K562 (cell line): ENCODE data around the gene SLC16A4.

Experiments used
- ATF7 ChIP-seq: fragments of 450-650 bp; IDR thresholded peaks from 2 replicates; pipeline ENCODE4 v1.7.1; 2014; ENCODE audit warnings: mild to moderate bottlenecking, moderate library complexity
- BRCA1 ChIP-seq, 2 experiments: fragments of 450-650 bp in 1 of 2; sonication (generic) in 1 of 2; formaldehyde crosslinking in 1 of 2; IDR thresholded peaks; 2 replicates each; pipeline versions ENCODE4 v1.5.0 to v1.6.1; 2017 to 2020; ENCODE audit warnings: mild to moderate bottlenecking in 1 of 2, missing genetic modification reagents in 1 of 2
- ELF4 ChIP-seq: fragments of 450-650 bp; formaldehyde crosslinking; IDR thresholded peaks from 2 replicates; pipeline ENCODE4 v1.4.0; 2022; ENCODE audit warnings: missing genetic modification characterization
- ESRRA ChIP-seq: fragments of 450-650 bp; IDR thresholded peaks from 2 replicates; pipeline ENCODE4 v1.6.1; 2014; ENCODE audit warnings: low read depth, mild to moderate bottlenecking, moderate library complexity, borderline replicate concordance
- MTF1 ChIP-seq: fragments of 250-450 bp; sonication (Bioruptor Pico); IDR thresholded peaks from 2 replicates; pipeline ENCODE4 v1.9.0; 2021; ENCODE audit warnings: moderate library complexity, mild to moderate bottlenecking, inconsistent platforms, borderline replicate concordance
- PRDM10 ChIP-seq: fragments of 450-650 bp; IDR thresholded peaks from 2 replicates; pipeline ENCODE4 v1.6.1; 2018; ENCODE audit not compliant: partially characterized antibody
- REST ChIP-seq, 2 experiments: fragments of 450-650 bp; formaldehyde crosslinking in 1 of 2; IDR thresholded peaks; 2 replicates each; pipeline versions ENCODE4 v1.4.0 to v1.6.1; 2014 to 2020; ENCODE audit warnings: mild to moderate bottlenecking in 2 of 2, borderline replicate concordance in 1 of 2, low read depth in 1 of 2
- SMARCC2 ChIP-seq: fragments of 450-650 bp; IDR thresholded peaks from 2 replicates; pipeline ENCODE4 v1.6.1; 2017; ENCODE audit warnings: antibody characterized with exemption, moderate library complexity, mild to moderate bottlenecking, low read depth
- STAT5B ChIP-seq: fragments of 250-450 bp; sonication (Bioruptor Pico); IDR thresholded peaks from 2 replicates; pipeline ENCODE4 v1.8.0; 2021; ENCODE audit warnings: mild to moderate bottlenecking, inconsistent platforms
- XRCC3 ChIP-seq: fragments of 450-650 bp; IDR thresholded peaks from 2 replicates; pipeline ENCODE4 v1.6.1; 2017; ENCODE audit warnings: mild to moderate bottlenecking, moderate library complexity
- TF ChIP-seq, protein P1 (sequence below), 2 experiments: fragments of 450-650 bp; IDR thresholded peaks; 2 replicates each; pipeline ENCODE4 v1.6.1; 2016

GRCh38 chr1:110438893-110439292 is 48.1 kb upstream of the SLC16A4 start:
- TF ChIP-seq STAT5B (CRISPR knock-in tag) (no peak), PRDM10 (no peak), MTF1 (CRISPR knock-in tag) (no peak), BRCA1 (IDR thresholded peaks at IDR 0.05) (no peak), BRCA1 (CRISPR knock-in tag; IDR thresholded peaks at IDR 0.05) (no peak), ESRRA (peak; percentile 37; the same call in 1 of the 2 replicates), ATF7 (0 out of 2 replicates have a peak, but pooled peaks have one; percentile 26), REST (IDR thresholded peaks at IDR 0.05; ENCODE audit: borderline replicate concordance) (no peak), REST (CRISPR knock-in tag; IDR thresholded peaks at IDR 0.05; ENCODE audit: low read depth) (no peak), ELF4 (CRISPR knock-in tag) (peak; percentile 37; the same call in 1 of the 2 replicates), SMARCC2 (no peak), XRCC3 (no peak)
- TF ChIP-seq, protein P1, sequence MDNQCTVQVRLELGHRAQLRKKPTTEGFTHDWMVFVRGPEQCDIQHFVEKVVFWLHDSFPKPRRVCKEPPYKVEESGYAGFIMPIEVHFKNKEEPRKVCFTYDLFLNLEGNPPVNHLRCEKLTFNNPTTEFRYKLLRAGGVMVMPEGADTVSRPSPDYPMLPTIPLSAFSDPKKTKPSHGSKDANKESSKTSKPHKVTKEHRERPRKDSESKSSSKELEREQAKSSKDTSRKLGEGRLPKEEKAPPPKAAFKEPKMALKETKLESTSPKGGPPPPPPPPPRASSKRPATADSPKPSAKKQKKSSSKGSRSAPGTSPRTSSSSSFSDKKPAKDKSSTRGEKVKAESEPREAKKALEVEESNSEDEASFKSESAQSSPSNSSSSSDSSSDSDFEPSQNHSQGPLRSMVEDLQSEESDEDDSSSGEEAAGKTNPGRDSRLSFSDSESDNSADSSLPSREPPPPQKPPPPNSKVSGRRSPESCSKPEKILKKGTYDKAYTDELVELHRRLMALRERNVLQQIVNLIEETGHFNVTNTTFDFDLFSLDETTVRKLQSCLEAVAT (IDR thresholded peaks at IDR 0.05): 0 out of 4 replicates have a peak, but pooled peaks of 1 of the 2 experiments have one; percentile 48
